Measurements from ENCODE around the gene MRPL10. TPM values are rescaled to one million over a fixed set of nuclear protein-coding genes. Genes with fewer than 3 reads are reported as not detected.

MRPL10 gene
- total and polyA plus RNA-seq, 2 donors (not counting 3 experiments of a cell fraction or from before 2014, with no cell fraction given), result 43.4 to 84.0 TPM

DNA sequence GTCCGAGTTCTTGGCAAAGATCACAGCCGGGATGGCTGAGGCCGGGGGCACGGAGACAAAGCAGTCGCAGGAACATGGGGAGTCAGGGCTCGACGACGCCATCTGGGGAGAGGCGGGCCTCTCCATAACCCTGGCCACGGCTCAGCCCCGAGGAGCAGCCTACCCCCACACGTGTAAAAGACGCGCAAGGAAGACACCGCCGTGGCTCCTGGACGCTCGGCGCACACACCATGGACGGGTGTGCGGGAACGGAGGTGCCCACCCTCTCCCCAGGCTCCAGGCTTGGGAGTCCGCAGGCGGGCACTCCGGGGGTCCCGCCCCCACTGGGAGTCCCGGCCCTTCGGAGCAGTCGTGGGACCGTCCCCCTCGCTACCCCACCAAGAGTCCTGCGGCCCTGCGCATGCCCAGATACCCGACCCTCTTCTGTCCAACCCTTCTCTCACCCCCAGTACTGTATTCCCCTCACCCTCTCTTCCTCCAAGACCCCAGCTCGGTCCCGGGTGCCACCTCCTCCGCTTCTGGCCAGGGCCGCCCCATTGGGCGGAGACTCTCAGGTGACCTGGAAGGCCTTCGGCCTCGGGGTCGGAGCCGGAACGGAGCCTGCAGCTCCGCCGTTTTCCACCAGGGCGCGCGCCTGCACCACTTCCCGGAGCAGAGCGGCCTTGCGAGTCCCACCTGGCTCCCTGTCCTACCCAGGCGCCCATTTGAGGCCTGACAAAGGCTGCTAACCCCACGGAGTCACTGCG lies 9.6 kb upstream of the MRPL10 start, which contains the start of gene SCRN2:
SCRN2 (minus strand) TSS at position 532 of the 746 bp plus-strand sequence; CDS start at position 102, 430 bp downstream.
- FAIRE-seq (peak; percentile 96), DNase-seq (ENCODE audit: low read depth, low spot score) (peak; percentile 91)
- Histone ChIP-seq H3K9me1 (replicated peaks; ENCODE audit: control insufficient read depth, extremely low read depth, insufficient read depth, low read length) (no peaks in the 10 kb centered on the region), H2AFZ (ENCODE audit: low read depth, low read length) (peak within 1 kb of the TSS; percentile 95), H4K20me1 (replicated peaks; ENCODE audit: control insufficient read depth, extremely low read depth, insufficient read depth, low read length) (no peaks in the 10 kb centered on the region), H3K4me3 (replicated peaks in 1 of 3; ENCODE audit: insufficient read depth in 1 of 3, low read depth in 1 of 3, low read length in 3 of 3) (peak within 1 kb of the TSS; percentile 65 to 86 (median 65)), H3K27me3 (ENCODE audit: control insufficient read depth in 2 of 2, insufficient read depth in 2 of 2, low read length in 2 of 2) (no peaks in the 10 kb centered on the region), H3K27ac (ENCODE audit: insufficient read depth, low read depth, low read length) (no peak within 1 kb of the TSS), H3K79me2 (ENCODE audit: control insufficient read depth, insufficient read depth, low read length) (no peaks in the 10 kb centered on the region), H3K4me2 (ENCODE audit: insufficient read depth, low read length) (peak within 1 kb of the TSS; percentile 45), H3K36me3 (ENCODE audit: control insufficient read depth in 2 of 2, extremely low read depth in 1 of 2, insufficient read depth in 2 of 2, low read length in 2 of 2) (peaks cover 0 to 4% of the 10 kb centered on the region in 2 experiments), H3K9me3 (replicated peaks; ENCODE audit: control insufficient read depth, insufficient read depth, low read length) (no peaks in the 10 kb centered on the region), H3K9ac (replicated peaks; ENCODE audit: extremely low read depth, insufficient read depth, low read length) (peak within 1 kb of the TSS; percentile 55), H3K4me1 (ENCODE audit: control insufficient read depth, extremely low read depth, insufficient read depth, low read length) (peaks cover 5% of the 10 kb centered on the region)
- intact Hi-C loops (cut with micrococcal nuclease) (loop anchor here (1.0 to 5.0 kb wide), 5 partner anchors 49 to 171 kb away; partner anchors contain the start of genes CDK5RAP3 and PNPO), dilution Hi-C loops (cut with MboI; ENCODE audit: extremely low pct_ligation_motif_present, low sequenced_read_pairs) (no loop called here)
- CTCF ChIA-PET, result interaction anchor here (0.6 to 5.3 kb wide), 18 partner anchors 10 to 180 kb away, joined by 3 to 162 read pairs (median 6); partner anchors contain the start of genes CDK5RAP3, LRRC46, MRPL10 and SP2
- TSS peak; percentile 35 for BruUV-seq (replicated peaks)
- TF ChIP-seq, protein P1, sequence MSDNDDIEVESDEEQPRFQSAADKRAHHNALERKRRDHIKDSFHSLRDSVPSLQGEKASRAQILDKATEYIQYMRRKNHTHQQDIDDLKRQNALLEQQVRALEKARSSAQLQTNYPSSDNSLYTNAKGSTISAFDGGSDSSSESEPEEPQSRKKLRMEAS (IDR thresholded peaks at IDR 0.05; ENCODE audit: insufficient read depth, insufficient read length), result no peak
- TF ChIP-seq GATA2 (IDR thresholded peaks at IDR 0.05; ENCODE audit: insufficient read depth, insufficient read length, low read depth, low read length) (no peak), MYC (IDR thresholded peaks at IDR 0.05; ENCODE audit: low read depth, low read length) (no peak), JUN (IDR thresholded peaks at IDR 0.05; ENCODE audit: borderline replicate concordance, insufficient read depth, insufficient read length, low read depth) (no peak), POLR2AphosphoS5 (IDR thresholded peaks at IDR 0.05; ENCODE audit: insufficient read depth, low read depth, low read length) (peak; percentile 36), FOS (IDR thresholded peaks at IDR 0.05; ENCODE audit: borderline replicate concordance, insufficient read depth, low read length) (no peak), POLR2A (IDR thresholded peaks at IDR 0.05; ENCODE audit: low read depth, low read length) (peak; percentile 32), EZH2 (IDR thresholded peaks at IDR 0.05; ENCODE audit: borderline replicate concordance, low read depth, low read length, severe bottlenecking) (no peak)
- TF ChIP-seq, protein P2, sequence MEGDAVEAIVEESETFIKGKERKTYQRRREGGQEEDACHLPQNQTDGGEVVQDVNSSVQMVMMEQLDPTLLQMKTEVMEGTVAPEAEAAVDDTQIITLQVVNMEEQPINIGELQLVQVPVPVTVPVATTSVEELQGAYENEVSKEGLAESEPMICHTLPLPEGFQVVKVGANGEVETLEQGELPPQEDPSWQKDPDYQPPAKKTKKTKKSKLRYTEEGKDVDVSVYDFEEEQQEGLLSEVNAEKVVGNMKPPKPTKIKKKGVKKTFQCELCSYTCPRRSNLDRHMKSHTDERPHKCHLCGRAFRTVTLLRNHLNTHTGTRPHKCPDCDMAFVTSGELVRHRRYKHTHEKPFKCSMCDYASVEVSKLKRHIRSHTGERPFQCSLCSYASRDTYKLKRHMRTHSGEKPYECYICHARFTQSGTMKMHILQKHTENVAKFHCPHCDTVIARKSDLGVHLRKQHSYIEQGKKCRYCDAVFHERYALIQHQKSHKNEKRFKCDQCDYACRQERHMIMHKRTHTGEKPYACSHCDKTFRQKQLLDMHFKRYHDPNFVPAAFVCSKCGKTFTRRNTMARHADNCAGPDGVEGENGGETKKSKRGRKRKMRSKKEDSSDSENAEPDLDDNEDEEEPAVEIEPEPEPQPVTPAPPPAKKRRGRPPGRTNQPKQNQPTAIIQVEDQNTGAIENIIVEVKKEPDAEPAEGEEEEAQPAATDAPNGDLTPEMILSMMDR (IDR thresholded peaks at IDR 0.05; ENCODE audit: extremely low read depth in 1 of 2, insufficient read depth in 1 of 2, low read depth in 1 of 2, low read length in 2 of 2), result peak; percentile 97 to 99
- POLR2A ChIA-PET, result interaction anchor here (0.6 to 1.0 kb wide), 2 partner anchors 50 to 55 kb away, joined by 4 to 5 read pairs; partner anchors contain the start of gene SP2
